KMS-11 (cell line): ENCODE results near the gene HMSD.
A peak's percentile ranks its signal among the peaks of the same experiment; 100 is the strongest.

ENCODE experiments used
- H2AFZ ChIP-seq: fragments of 200-600 bp; sonication (generic); 2 replicates; pipeline ENCODE4 v1.6.1; 2016; ENCODE audit warnings: antibody characterized with exemption, mixed run types, low read depth
- H3K27ac ChIP-seq: fragments of 200-600 bp; sonication (generic); 2 replicates; pipeline ENCODE4 v1.6.1; 2016; ENCODE audit warnings: mild to moderate bottlenecking, mixed run types
- H3K27me3 ChIP-seq: fragments of 200-600 bp; sonication (generic); 2 replicates; pipeline ENCODE4 v1.6.1; 2017; ENCODE audit warnings: mild to moderate bottlenecking, low read depth, mixed run types, moderate library complexity; ENCODE audit not compliant: insufficient read depth
- H3K36me3 ChIP-seq: fragments of 200-600 bp; sonication (generic); 2 replicates; pipeline ENCODE4 v1.6.1; 2017; ENCODE audit warnings: mild to moderate bottlenecking, mixed run types; ENCODE audit not compliant: insufficient read depth
- H3K4me1 ChIP-seq: fragments of 200-600 bp; sonication (generic); 2 replicates; pipeline ENCODE4 v1.6.1; 2016; ENCODE audit warnings: mild to moderate bottlenecking, low read depth, mixed run types; ENCODE audit not compliant: poor library complexity, severe bottlenecking
- H3K4me2 ChIP-seq: fragments of 200-600 bp; sonication (generic); 2 replicates; pipeline ENCODE4 v1.7.0; 2016; ENCODE audit warnings: mild to moderate bottlenecking, mixed run types
- H3K4me3 ChIP-seq: fragments of 200-600 bp; sonication (generic); IDR thresholded peaks from 2 replicates; pipeline ENCODE4 v1.6.1; 2017; ENCODE audit warnings: low read depth, low read length, mixed read lengths; ENCODE audit not compliant: insufficient read depth
- H3K79me2 ChIP-seq: fragments of 200-600 bp; sonication (generic); 2 replicates; pipeline ENCODE4 v1.6.1; 2016; ENCODE audit warnings: low read depth, mixed run types; ENCODE audit not compliant: insufficient read depth
- H3K9ac ChIP-seq: fragments of 200-600 bp; sonication (generic); 2 replicates; pipeline ENCODE4 v1.6.1; 2016; ENCODE audit warnings: mild to moderate bottlenecking, mixed run types
- H4K20me1 ChIP-seq: fragments of 200-600 bp; sonication (generic); 2 replicates; pipeline ENCODE4 v1.6.1; 2016; ENCODE audit warnings: mild to moderate bottlenecking, mixed run types; ENCODE audit not compliant: insufficient read depth
- CTCF ChIP-seq: fragments of 200-600 bp; sonication (generic); conservative IDR thresholded peaks from 2 replicates; pipeline ENCODE4 v1.6.1; 2017; ENCODE audit warnings: low read depth, mild to moderate bottlenecking, antibody characterized with exemption, low read length, moderate library complexity, mixed read lengths

HMSD gene

GRCh38 chr18:63964908-63965307, 15.8 kb downstream of the HMSD start:
- Histone ChIP-seq H4K20me1 (no peaks in the 10 kb centered on the region), H3K36me3 (no peaks in the 10 kb centered on the region), H3K4me2 (no peak overlapping the region), H3K79me2 (no peaks in the 10 kb centered on the region), H3K9ac (no peak overlapping the region), H3K27ac (no peak overlapping the region), H2AFZ (no peak overlapping the region), H3K4me3 (no peak overlapping the region), H3K4me1 (no peaks in the 10 kb centered on the region), H3K27me3 (no peaks in the 10 kb centered on the region)
- TF ChIP-seq CTCF = no peak

GRCh38 chr18:63965716-63966330, 16.7 kb downstream of the HMSD start:
- Histone ChIP-seq H3K36me3 (no peaks in the 10 kb centered on the region), H3K4me2 (no peak overlapping the region), H2AFZ (no peak overlapping the region), H3K27ac (no peak overlapping the region), H3K27me3 (no peaks in the 10 kb centered on the region), H4K20me1 (no peaks in the 10 kb centered on the region), H3K4me3 (no peak overlapping the region), H3K79me2 (no peaks in the 10 kb centered on the region), H3K9ac (no peak overlapping the region), H3K4me1 (peaks cover 2% of the 10 kb centered on the region)
- no peak for TF ChIP-seq CTCF

GRCh38 chr18:63969942-63970808, 21.1 kb downstream of the HMSD start, which contains the start of gene SERPINB8:
Gene SERPINB8, plus strand, starts transcription at chr18:63970081. Its CDS starts 8,228 bp downstream, at chr18:63978309.
- TF ChIP-seq CTCF = no peak
- Histone ChIP-seq H3K27ac (peak within 1 kb of the TSS; percentile 74), H4K20me1 (no peaks in the 10 kb centered on the region), H3K79me2 (no peaks in the 10 kb centered on the region), H3K4me3 (no peak within 1 kb of the TSS), H3K4me1 (peaks cover 4% of the 10 kb centered on the region), H2AFZ (peak within 1 kb of the TSS; percentile 98), H3K9ac (peak within 1 kb of the TSS; percentile 89), H3K27me3 (no peaks in the 10 kb centered on the region), H3K36me3 (no peaks in the 10 kb centered on the region), H3K4me2 (peak within 1 kb of the TSS; percentile 72)

DNA sequence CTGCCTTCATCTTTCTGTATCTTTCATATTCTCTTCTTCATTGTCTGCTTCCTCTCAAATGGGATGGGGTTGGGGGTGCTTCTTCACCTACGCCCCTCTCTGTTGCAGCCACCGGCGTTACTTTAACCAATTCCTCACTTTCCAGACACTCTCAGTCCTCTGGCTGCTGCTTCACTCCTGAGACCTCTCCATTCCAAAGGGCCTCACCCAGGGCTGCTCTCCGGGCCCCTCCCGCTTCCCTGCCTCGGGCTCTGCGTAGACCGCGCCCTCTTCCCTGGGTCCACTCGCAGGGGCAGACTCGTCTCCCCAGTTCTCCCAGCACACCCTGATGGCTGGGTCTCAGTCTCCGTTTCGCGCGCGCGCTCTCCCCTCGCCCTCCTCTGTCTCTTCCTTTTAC, 21.7 kb downstream of the HMSD start:
- no peaks in the 10 kb centered on the region for H4K20me1 ChIP-seq
- H3K36me3 ChIP-seq = no peaks in the 10 kb centered on the region
- H3K4me2 ChIP-seq = peak overlapping the region; percentile 72
- peaks cover 4% of the 10 kb centered on the region for H3K4me1 ChIP-seq
- TF ChIP-seq CTCF = no peak
- H3K4me3 ChIP-seq = no peak overlapping the region
- H3K27ac ChIP-seq = peak overlapping the region; percentile 74; the same call in 1 of the 2 replicates
- no peaks in the 10 kb centered on the region for H3K27me3 ChIP-seq
- H3K9ac ChIP-seq = peak overlapping the region; percentile 89; the same call in 1 of the 2 replicates
- H3K79me2 ChIP-seq = no peaks in the 10 kb centered on the region
- peak overlapping the region; percentile 98 for H2AFZ ChIP-seq
